Measurements from ENCODE around the gene APOL2.
"Not testable (repeated sequence)": the region's sequence is repeated elsewhere in the genome, so short reads cannot be mapped to it uniquely, and the experiment has no call there.

The APOL2 gene

DNA sequence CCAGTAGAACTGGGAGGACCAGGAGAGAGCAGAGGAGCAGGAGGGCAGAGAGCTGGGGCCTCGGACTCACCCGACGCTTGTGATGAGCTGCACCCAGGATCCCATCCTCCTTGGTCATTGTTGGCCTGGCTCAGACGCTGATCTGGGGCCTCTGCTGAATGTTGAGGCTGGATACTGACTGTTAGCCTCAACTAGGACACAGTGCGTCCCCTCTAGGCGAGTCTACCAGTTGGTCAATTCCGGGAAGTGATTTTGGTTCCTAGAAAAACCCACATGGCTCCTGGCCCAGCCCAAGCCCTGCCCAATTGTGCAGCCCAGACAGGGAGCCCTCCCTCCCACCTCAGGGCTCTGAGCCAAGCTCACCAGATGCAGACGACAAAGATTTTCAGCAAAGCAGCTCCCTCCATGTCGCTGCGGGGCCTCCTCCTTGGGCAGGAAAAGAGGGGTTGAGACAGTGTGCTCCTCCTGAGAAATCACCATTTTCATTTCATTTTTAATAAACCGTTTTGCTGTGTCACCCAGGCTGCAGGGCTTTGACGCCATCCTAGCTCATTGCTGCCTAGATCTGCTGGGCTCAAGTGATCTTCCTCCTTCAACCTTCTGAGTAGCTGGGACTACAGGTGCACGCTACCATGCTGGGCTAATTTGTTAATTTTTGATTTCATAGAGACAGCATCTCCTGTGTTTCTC lies 37.6 kb downstream of the APOL2 start, which contains the start of gene APOL4:
TSS of gene APOL4 (minus strand) at position 180 of the 690 bp plus-strand sequence. CDS start at position 105, 75 bp downstream.
- H3K4me1 Mint-ChIP-seq (ENCODE audit: low read depth), result peaks cover 100% of the 10 kb centered on the region
- intact Hi-C loops (cut with micrococcal nuclease), result loop anchor here (2.0 kb wide), 1 partner anchor 19 kb away; no protein-coding TSS in a partner anchor

DNA sequence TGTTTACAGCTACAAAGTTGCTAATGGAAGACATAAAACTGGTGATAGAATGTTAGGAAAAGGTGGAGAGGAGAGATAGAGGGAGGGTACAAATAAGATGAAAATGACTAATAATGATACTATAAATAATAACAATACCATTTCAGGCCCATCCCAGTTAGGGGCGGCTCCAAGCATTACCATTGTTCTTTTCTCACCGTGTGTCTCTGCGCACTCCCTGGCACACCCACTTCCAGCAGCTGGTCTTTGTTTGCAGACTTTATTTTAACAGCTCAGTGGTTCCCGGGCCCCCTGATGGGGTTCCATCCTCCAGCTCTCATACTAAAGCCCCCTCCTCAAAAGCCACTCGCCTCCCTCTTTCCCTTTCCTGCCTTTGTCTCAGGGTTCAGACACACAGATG lies 38.3 kb downstream of the APOL2 start:
- H3K36me3 Mint-ChIP-seq (ENCODE audit: low read depth), result peaks cover 54% of the 10 kb centered on the region
- H3K9me3 Mint-ChIP-seq, H3K27me3 Mint-ChIP-seq: not testable (repeated sequence)
- H3K4me1 Mint-ChIP-seq (ENCODE audit: low read depth), result peaks cover 98% of the 10 kb centered on the region
- H3K27ac Mint-ChIP-seq, result peak overlapping the region; percentile 84
- H3K4me3 Mint-ChIP-seq, result peak overlapping the region; percentile 81
- intact Hi-C loops (cut with micrococcal nuclease), result loop anchor here (2.0 kb wide), 1 partner anchor 20 kb away; no protein-coding TSS in a partner anchor

More for the DNA sequence above, 37.6 kb downstream of the APOL2 start, which contains the start of gene APOL4:
- Mint-ChIP-seq H3K36me3 (ENCODE audit: low read depth) (peaks cover 48% of the 10 kb centered on the region), H3K9me3 (no peaks in the 10 kb centered on the region), H3K4me3 (peak within 1 kb of the TSS; percentile 81), H3K27ac (peak within 1 kb of the TSS; percentile 84), H3K27me3 (no peaks in the 10 kb centered on the region)

DNA sequence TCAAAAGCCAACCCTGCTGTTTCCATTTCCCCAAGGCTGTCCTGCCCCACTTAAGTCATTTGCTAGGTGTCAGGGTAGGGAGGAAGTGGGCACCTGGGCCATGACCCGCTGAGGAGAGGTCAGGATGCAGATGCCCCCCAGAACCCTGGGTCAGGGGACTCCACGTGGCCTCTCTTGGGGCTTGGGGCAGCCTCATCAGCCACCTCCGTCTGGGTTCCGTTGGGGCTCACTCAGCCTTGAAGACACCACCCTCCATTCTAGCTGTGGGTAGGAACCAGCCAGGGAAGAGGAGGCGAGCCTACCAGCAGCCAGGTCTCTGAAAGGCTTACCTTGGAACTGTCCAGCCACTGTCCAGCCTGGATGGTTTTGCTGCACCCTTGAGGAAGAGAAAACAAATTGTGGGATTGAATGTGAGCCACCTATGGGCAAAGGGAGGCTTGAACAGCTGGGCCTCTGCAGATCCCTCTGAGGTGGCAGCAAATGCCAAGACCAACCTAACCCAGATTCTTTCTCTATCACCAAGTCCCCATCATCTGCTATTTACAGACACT lies 40.3 kb downstream of the APOL2 start:
- Mint-ChIP-seq H3K36me3 (ENCODE audit: low read depth) (peaks cover 74% of the 10 kb centered on the region), H3K27ac (peak overlapping the region; percentile 74), H3K4me3 (peak overlapping the region; percentile 66), H3K27me3 (no peaks in the 10 kb centered on the region), H3K4me1 (ENCODE audit: low read depth) (peaks cover 91% of the 10 kb centered on the region), H3K9me3 (no peaks in the 10 kb centered on the region)
- intact Hi-C loops (cut with micrococcal nuclease), result loop anchor here (5.0 kb wide), 2 partner anchors 38 to 78 kb away; partner anchors contain the start of gene APOL2

DNA sequence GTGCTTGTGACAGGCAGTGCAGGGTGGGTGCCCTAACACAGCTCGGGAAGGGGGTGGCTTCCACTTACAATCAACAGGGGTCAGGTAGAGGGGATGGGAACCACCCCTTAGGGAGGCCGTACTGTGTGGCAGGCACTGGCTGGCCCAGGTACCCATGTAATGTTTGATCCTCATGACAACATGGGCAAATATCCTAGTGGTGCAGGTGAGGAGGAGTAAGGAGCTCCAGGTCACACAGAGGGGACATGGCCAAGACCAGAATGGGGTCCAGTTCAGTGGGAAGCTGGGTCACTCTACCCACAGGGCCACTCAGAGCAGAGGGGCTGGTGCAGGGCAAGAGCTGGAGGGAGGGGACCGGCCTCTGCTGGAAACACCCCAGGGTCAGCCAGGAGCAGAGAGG lies 40.8 kb downstream of the APOL2 start:
- H3K27me3 Mint-ChIP-seq, result no peaks in the 10 kb centered on the region
- peak overlapping the region; percentile 66 for H3K4me3 Mint-ChIP-seq
- peaks cover 79% of the 10 kb centered on the region for H3K36me3 Mint-ChIP-seq (ENCODE audit: low read depth)
- H3K4me1 Mint-ChIP-seq (ENCODE audit: low read depth), result peaks cover 89% of the 10 kb centered on the region
- no peaks in the 10 kb centered on the region for H3K9me3 Mint-ChIP-seq
- peak overlapping the region; percentile 74 for H3K27ac Mint-ChIP-seq
- intact Hi-C loops (cut with micrococcal nuclease), result loop anchor here (5.0 kb wide), 2 partner anchors 39 to 79 kb away; partner anchors contain the start of gene APOL2

DNA sequence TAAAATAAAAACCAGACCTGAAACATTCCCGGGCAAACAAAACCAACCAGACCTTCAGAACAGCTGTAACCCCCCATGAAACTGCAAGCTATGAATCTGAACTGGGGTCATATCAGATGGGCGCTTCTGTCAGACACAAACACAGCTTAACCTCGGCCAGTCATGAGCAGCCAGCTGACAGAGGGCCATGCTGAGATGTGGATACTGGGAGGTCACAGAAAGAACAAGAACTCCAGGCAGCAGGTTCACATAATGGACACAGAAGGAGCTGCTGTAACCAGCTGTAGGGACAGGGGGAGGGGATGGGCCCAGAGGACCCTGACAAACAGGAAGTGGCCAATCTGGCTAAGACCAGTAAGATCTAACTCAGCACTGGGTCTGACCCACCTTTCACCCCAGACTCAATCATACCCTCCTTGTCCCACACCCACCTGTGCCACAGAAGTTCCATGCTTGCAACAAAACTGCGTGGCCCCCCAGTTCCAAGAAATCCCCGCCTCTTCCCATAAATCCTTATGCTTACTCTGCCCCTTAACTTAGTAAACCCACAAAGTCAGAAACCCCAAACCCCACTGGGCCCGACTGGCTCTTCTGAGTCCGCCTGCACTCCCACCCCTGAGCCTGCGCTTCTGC lies 41.7 kb downstream of the APOL2 start:
- H3K36me3 Mint-ChIP-seq (ENCODE audit: low read depth), result peaks cover 88% of the 10 kb centered on the region
- peak overlapping the region; percentile 66 for H3K4me3 Mint-ChIP-seq
- intact Hi-C loops (cut with micrococcal nuclease), result loop anchor here (5.0 kb wide), 2 partner anchors 40 to 80 kb away; partner anchors contain the start of gene APOL2
- peak overlapping the region; percentile 74 for H3K27ac Mint-ChIP-seq
- H3K27me3 Mint-ChIP-seq, result no peaks in the 10 kb centered on the region
- peaks cover 89% of the 10 kb centered on the region for H3K4me1 Mint-ChIP-seq (ENCODE audit: low read depth)
- H3K9me3 Mint-ChIP-seq, result no peaks in the 10 kb centered on the region

DNA sequence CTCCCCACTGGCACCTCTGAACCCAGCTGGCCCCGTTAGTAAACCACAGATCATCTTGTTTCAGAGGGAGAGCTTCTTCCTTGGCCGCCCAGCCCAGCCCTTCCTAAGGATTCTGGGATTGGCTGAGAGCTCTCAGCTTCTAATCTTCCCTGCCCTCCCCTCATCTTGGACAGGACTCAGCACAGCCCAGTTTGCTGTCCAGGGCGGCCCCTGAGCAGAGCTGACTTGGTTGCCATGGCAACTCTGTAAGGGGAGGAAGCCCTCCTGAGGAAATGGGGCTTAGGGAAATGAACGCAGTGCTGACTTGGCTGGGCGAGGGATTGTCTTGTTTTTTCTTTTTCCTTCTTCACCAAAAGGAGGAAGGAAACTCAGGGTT lies 42.3 kb downstream of the APOL2 start:
- Mint-ChIP-seq H3K27ac (peak overlapping the region; percentile 74), H3K4me3 (peak overlapping the region; percentile 66), H3K9me3 (no peaks in the 10 kb centered on the region), H3K36me3 (ENCODE audit: low read depth) (peaks cover 94% of the 10 kb centered on the region), H3K27me3 (no peaks in the 10 kb centered on the region), H3K4me1 (ENCODE audit: low read depth) (peaks cover 87% of the 10 kb centered on the region)
- intact Hi-C loops (cut with micrococcal nuclease), result loop anchor here (5.0 kb wide), 2 partner anchors 40 to 80 kb away; partner anchors contain the start of gene APOL2

DNA sequence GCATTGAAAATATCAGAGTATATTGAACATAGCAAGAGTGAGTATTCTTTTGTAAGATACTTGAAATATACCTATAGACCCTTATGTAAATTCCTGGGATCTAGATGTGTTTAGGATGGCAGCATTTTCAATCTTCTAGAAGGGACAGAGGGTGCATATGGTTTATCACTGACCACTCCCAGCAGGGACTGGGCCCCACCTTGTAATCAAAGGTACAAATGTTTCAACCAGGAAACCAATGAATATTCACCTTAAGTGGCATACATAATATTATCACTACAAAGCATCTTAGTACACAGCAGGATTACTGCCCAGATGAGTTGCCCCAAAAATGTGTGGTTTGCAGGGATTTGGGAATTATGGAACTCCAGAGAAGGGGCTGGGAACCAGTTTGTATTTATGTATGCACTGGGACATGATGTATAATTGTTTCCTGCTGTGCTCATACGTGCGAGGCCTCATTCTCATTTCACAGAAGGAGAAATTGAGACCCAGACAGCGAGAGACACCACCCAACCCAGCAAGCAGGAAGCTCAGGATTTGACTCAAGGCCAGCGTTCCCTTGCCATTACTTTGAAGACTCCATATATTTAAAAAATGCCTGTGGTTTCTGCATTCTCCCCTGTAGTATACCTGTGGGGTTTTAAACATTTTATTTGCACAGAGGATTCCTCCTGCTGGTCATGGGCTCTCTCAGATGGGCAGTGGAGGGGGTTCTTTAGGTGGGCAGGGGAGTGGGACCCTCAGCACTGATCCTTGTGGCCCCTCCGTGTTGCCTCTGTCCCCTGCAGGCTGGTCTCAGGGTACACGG lies 42.9 kb downstream of the APOL2 start:
- H3K27ac Mint-ChIP-seq, result peak overlapping the region; percentile 74

DNA sequence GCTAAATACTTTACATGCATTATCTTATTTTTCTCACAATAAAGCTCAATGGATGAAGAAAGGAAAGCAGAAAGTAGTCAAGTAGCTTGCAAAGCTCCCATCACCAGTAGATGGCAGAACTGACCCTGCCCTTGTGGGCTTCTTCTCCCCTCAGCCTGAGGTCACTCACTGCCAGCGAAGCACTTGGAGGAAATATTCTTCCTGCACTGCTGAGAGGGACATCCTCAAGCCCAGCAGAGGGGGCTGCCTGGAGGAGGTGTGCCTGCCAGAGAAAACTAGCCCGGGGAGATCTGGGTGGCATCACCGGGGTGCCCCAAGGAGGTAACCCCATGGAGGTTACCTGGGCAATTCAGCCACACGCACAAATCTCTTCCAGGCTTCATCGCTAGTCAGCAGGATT lies 44.4 kb downstream of the APOL2 start:
- intact Hi-C loops (cut with micrococcal nuclease), result loop anchor here (5.0 kb wide), 2 partner anchors 42 to 82 kb away; partner anchors contain the start of gene APOL2
- Mint-ChIP-seq H3K27me3 (no peaks in the 10 kb centered on the region), H3K4me3 (no peak overlapping the region), H3K9me3 (no peaks in the 10 kb centered on the region), H3K36me3 (ENCODE audit: low read depth) (peaks cover 99% of the 10 kb centered on the region), H3K4me1 (ENCODE audit: low read depth) (peaks cover 76% of the 10 kb centered on the region), H3K27ac (peak overlapping the region; percentile 25)

More for the DNA sequence above, 42.9 kb downstream of the APOL2 start:
- no peaks in the 10 kb centered on the region for H3K27me3 Mint-ChIP-seq
- H3K4me1 Mint-ChIP-seq (ENCODE audit: low read depth), result peaks cover 81% of the 10 kb centered on the region
- H3K4me3 Mint-ChIP-seq, result peak overlapping the region; percentile 2
- H3K36me3 Mint-ChIP-seq (ENCODE audit: low read depth), result peaks cover 99% of the 10 kb centered on the region
- intact Hi-C loops (cut with micrococcal nuclease), result loop anchor here (5.0 kb wide), 2 partner anchors 41 to 81 kb away; partner anchors contain the start of gene APOL2
- H3K9me3 Mint-ChIP-seq, result no peaks in the 10 kb centered on the region

DNA sequence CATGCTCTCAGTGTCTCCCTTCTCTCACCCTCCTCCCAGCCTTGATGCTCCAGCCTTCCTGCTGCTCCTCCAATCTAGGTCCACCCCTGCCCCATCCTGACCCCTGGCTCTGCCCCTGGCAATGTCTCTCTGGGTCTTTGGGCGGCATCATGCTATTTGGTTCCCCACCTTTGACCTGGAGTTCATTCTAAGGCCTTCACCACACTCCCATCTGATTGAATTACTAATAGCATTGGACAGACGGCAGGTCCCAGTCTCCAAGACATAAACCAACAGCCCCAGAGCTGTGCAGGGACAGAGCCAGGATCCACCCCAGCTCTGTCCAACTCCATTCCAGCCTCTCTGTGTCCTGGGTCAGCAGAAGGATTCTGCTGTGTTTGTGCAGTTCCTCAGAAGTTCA lies 44.9 kb downstream of the APOL2 start:
- intact Hi-C loops (cut with micrococcal nuclease), result no loop called here
- Mint-ChIP-seq H3K27ac (no peak overlapping the region), H3K4me3 (no peak overlapping the region), H3K9me3 (no peaks in the 10 kb centered on the region), H3K27me3 (no peaks in the 10 kb centered on the region), H3K4me1 (ENCODE audit: low read depth) (peaks cover 76% of the 10 kb centered on the region), H3K36me3 (ENCODE audit: low read depth) (peaks cover 99% of the 10 kb centered on the region)

DNA sequence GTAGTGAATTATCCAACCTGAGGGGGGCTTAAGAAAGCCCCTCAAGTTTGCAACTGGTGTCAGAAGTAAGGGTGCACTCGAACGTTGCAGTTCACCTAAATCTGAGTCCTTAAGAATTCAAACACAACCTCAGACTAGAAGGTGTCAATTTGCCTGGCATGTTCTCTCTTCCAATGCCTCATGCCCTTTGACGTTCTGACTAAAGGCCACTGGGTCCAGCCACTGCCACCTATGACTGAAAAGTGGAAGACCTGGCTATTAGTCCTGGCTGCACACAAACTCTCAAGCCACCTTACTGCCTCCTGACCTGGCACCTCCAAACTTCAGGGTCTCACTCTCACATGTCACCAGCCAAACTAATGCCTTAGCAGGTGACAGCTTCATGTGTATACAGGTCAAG lies 45.8 kb downstream of the APOL2 start:
- Mint-ChIP-seq H3K27ac (peak overlapping the region; percentile 42), H3K36me3 (ENCODE audit: low read depth) (peaks cover 99% of the 10 kb centered on the region), H3K4me3 (no peak overlapping the region), H3K9me3 (no peaks in the 10 kb centered on the region), H3K4me1 (ENCODE audit: low read depth) (peaks cover 73% of the 10 kb centered on the region), H3K27me3 (no peaks in the 10 kb centered on the region)
- intact Hi-C loops (cut with micrococcal nuclease), result no loop called here

DNA sequence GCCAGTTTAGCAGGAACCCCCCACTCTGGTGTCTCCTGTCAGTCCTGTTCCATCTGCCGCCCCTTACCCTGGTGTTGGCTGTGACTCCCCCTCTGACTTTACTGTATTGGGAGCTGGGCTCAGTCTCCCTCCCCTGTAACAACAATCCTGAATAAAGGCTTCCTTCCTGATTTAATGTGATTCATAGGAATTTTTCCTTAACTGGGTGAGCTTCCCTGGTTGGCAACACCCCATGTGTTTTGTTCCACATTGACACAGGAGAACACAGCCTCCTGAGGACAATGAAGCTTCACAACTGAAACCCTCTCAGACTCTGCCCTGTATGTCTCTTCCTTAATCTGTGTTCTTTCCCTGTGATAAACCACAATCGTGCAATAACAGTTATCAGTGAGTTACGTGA lies 46.2 kb downstream of the APOL2 start:
- no peak overlapping the region for H3K4me3 Mint-ChIP-seq
- peaks cover 99% of the 10 kb centered on the region for H3K36me3 Mint-ChIP-seq (ENCODE audit: low read depth)
- H3K27ac Mint-ChIP-seq, result peak overlapping the region; percentile 42
- H3K4me1 Mint-ChIP-seq (ENCODE audit: low read depth), result peaks cover 73% of the 10 kb centered on the region
- intact Hi-C loops (cut with micrococcal nuclease), result no loop called here
- H3K9me3 Mint-ChIP-seq, result no peaks in the 10 kb centered on the region
- no peaks in the 10 kb centered on the region for H3K27me3 Mint-ChIP-seq

DNA sequence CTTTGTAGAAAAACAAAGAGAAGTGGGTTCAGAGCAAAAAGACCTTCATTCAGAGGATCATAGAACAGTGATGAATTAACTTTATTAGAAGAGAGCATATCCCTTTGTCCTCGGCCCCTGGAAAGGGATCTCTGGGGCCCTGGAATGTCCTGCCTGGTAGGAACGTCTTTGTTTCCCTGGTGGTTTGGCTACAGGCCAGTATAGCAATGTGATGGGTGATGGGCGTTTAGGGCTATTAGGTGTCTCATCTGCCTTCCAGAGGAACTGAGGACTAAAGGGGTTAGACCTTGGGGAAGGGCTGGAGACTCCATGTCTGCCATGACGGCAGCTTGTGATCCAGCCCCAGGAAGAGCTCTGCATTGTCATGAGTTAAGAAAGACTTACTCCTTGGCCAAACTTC lies 46.8 kb downstream of the APOL2 start:
- Mint-ChIP-seq H3K4me1 (ENCODE audit: low read depth) (peaks cover 68% of the 10 kb centered on the region), H3K4me3 (no peak overlapping the region), H3K27ac (peak overlapping the region; percentile 42), H3K27me3 (no peaks in the 10 kb centered on the region), H3K9me3 (no peaks in the 10 kb centered on the region), H3K36me3 (ENCODE audit: low read depth) (peaks cover 94% of the 10 kb centered on the region)
- intact Hi-C loops (cut with micrococcal nuclease), result no loop called here

DNA sequence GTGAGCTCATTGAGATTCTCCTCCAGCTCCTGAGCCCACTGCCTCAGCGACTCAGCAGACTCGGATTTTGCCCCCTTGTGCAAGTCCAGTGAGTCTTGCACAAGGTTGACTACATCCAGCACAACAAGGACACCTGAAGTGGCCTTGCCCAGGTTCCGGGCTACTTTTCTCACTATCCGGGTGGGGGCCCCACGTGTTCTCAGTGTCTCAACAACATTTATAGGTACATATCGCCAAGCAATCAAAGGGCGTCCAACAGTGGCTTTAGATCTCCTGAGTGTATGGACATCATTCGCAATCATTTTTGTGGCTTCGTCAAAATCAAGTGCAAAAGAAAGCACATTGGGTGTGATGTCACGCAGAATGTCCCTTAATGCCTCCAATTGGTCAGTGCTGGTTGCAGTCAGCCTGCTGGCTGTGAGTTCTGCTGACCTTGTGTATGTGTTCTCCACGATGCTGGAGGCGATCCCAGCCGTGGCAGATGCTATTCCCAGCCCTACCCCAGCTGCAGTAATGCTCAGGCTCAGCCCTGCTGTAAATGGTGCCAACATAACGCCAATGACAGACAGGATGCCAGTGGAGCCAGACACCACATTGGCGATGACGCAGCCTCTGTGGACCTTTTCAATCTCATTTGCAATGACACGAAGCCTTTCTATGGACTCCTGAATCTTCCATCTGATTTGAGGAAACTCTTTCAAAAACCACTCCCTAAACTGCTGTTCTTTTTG lies 48.1 kb downstream of the APOL2 start:
- intact Hi-C loops (cut with micrococcal nuclease), result no loop called here
- Mint-ChIP-seq H3K27me3 (no peaks in the 10 kb centered on the region), H3K9me3 (no peaks in the 10 kb centered on the region), H3K36me3 (ENCODE audit: low read depth) (peaks cover 82% of the 10 kb centered on the region), H3K4me3 (no peak overlapping the region), H3K27ac (no peak overlapping the region), H3K4me1 (ENCODE audit: low read depth) (peaks cover 56% of the 10 kb centered on the region)
